ENCODE data around the gene TSPAN16.

The TSPAN16 gene

GRCh38 chr19:11295180-11295579 is 780 bp upstream of the TSPAN16 start:
- Histone ChIP-seq H3K36me3 (ENCODE audit: insufficient read depth, low read length) (no peaks in the 10 kb centered on the region), H3K4me1 (ENCODE audit: insufficient read depth, low read length, severe bottlenecking) (peaks cover 5% of the 10 kb centered on the region), H3F3A (ENCODE audit: insufficient read depth, low read length) (no peaks in the 10 kb centered on the region)

GRCh38 chr19:11296264-11296663 is 304 bp downstream of the TSPAN16 start:
- Histone ChIP-seq H3K9me3 (ENCODE audit: low read length) (no peaks in the 10 kb centered on the region), H3F3A (ENCODE audit: insufficient read depth, low read length) (no peaks in the 10 kb centered on the region), H3K79me2 (ENCODE audit: insufficient read depth, low read length) (no peaks in the 10 kb centered on the region), H3K4me1 (ENCODE audit: insufficient read depth, low read length, severe bottlenecking) (peaks cover 5% of the 10 kb centered on the region), H3K36me3 (ENCODE audit: insufficient read depth, low read length) (no peaks in the 10 kb centered on the region), H4K20me1 (ENCODE audit: insufficient read depth, low read length) (no peaks in the 10 kb centered on the region), H2AFZ (ENCODE audit: low read length) (no peak overlapping the region), H3K4me3 (ENCODE audit: low read depth, low read length, poor library complexity, severe bottlenecking) (no peak overlapping the region), H3K9me2 (ENCODE audit: low read depth, low read length) (no peaks in the 10 kb centered on the region), H3K27ac (ENCODE audit: low read depth, low read length, poor library complexity, severe bottlenecking) (no peak overlapping the region), H3K4me2 (ENCODE audit: low read length) (no peak overlapping the region), H3K9ac (ENCODE audit: low read length) (no peak overlapping the region), H3K27me3 (ENCODE audit: insufficient read depth, low read length) (no peaks in the 10 kb centered on the region; the same call in 1 of the 2 replicates)
- no peak for TF ChIP-seq EZH2 (IDR thresholded peaks at IDR 0.05; ENCODE audit: borderline replicate concordance, low read length)
- TF ChIP-seq CTCF (IDR thresholded peaks at IDR 0.05; ENCODE audit: low read length): no peak

More at GRCh38 chr19:11295180-11295579, 780 bp upstream of the TSPAN16 start:
- H3K79me2 ChIP-seq (ENCODE audit: insufficient read depth, low read length): no peaks in the 10 kb centered on the region
- H3K27me3 ChIP-seq (ENCODE audit: insufficient read depth, low read length): no peaks in the 10 kb centered on the region; the same call in 1 of the 2 replicates
- no peaks in the 10 kb centered on the region for H3K9me3 ChIP-seq (ENCODE audit: low read length)
- no peak for TF ChIP-seq CTCF (IDR thresholded peaks at IDR 0.05; ENCODE audit: low read length)
- TF ChIP-seq EZH2 (IDR thresholded peaks at IDR 0.05; ENCODE audit: borderline replicate concordance, low read length): no peak
- H3K9me2 ChIP-seq (ENCODE audit: low read depth, low read length): no peaks in the 10 kb centered on the region
- H4K20me1 ChIP-seq (ENCODE audit: insufficient read depth, low read length): no peaks in the 10 kb centered on the region
- no peak overlapping the region for H3K4me3 ChIP-seq (ENCODE audit: low read depth, low read length, poor library complexity, severe bottlenecking)
- H2AFZ ChIP-seq (ENCODE audit: low read length): no peak overlapping the region
- no peak overlapping the region for H3K4me2 ChIP-seq (ENCODE audit: low read length)
- no peak overlapping the region for H3K9ac ChIP-seq (ENCODE audit: low read length)
- no peak overlapping the region for H3K27ac ChIP-seq (ENCODE audit: low read depth, low read length, poor library complexity, severe bottlenecking)

GRCh38 chr19:11299946-11300810 is 4.2 kb downstream of the TSPAN16 start:
- no peak overlapping the region for H3K4me2 ChIP-seq (ENCODE audit: low read length)
- no peak overlapping the region for H3K4me3 ChIP-seq (ENCODE audit: low read depth, low read length, poor library complexity, severe bottlenecking)
- TF ChIP-seq CTCF (IDR thresholded peaks at IDR 0.05; ENCODE audit: low read length) (no peak), EZH2 (IDR thresholded peaks at IDR 0.05; ENCODE audit: borderline replicate concordance, low read length) (no peak)
- H3K27me3 ChIP-seq (ENCODE audit: insufficient read depth, low read length): no peaks in the 10 kb centered on the region; the same call in 1 of the 2 replicates
- H2AFZ ChIP-seq (ENCODE audit: low read length): no peak overlapping the region
- no peaks in the 10 kb centered on the region for H3K4me1 ChIP-seq (ENCODE audit: insufficient read depth, low read length, severe bottlenecking)
- no peaks in the 10 kb centered on the region for H4K20me1 ChIP-seq (ENCODE audit: insufficient read depth, low read length)
- H3K79me2 ChIP-seq (ENCODE audit: insufficient read depth, low read length): no peaks in the 10 kb centered on the region
- H3K9me2 ChIP-seq (ENCODE audit: low read depth, low read length): no peaks in the 10 kb centered on the region
- no peaks in the 10 kb centered on the region for H3F3A ChIP-seq (ENCODE audit: insufficient read depth, low read length)
- H3K27ac ChIP-seq (ENCODE audit: low read depth, low read length, poor library complexity, severe bottlenecking): no peak overlapping the region
- H3K9me3 ChIP-seq (ENCODE audit: low read length): no peaks in the 10 kb centered on the region
- no peak overlapping the region for H3K9ac ChIP-seq (ENCODE audit: low read length)
- no peaks in the 10 kb centered on the region for H3K36me3 ChIP-seq (ENCODE audit: insufficient read depth, low read length)
